GM12891 (cell line): ENCODE measurements around the gene DDIAS.

Experiments
- DNase-seq: peaks from one replicate; pipeline ENCODE4 v3.0.0; 2011; ENCODE audit warnings: low spot score; ENCODE audit not compliant: insufficient read length
- FAIRE-seq: peaks from 2 replicates; lab custom pipeline; 2011; peaks lifted over from hg19 to GRCh38; lab: Jason Lieb, UNC
- PAX5 ChIP-seq: IDR thresholded peaks from 2 replicates; pipeline ENCODE4 v1.6.1; 2011; ENCODE audit warnings: low read length, moderate library complexity, mild to moderate bottlenecking; ENCODE audit not compliant: insufficient read depth, severe bottlenecking
- POLR2A ChIP-seq: IDR thresholded peaks from 2 replicates; pipeline ENCODE4 v1.6.1; 2011; ENCODE audit warnings: low read depth, low read length, control low read depth
- POLR2AphosphoS5 ChIP-seq: IDR thresholded peaks from 2 replicates; pipeline ENCODE4 v1.6.1; 2011; ENCODE audit warnings: low read depth, low read length, control low read depth
- POU2F2 ChIP-seq: IDR thresholded peaks from 2 replicates; pipeline ENCODE4 v1.6.1; 2011; ENCODE audit warnings: low read depth, mild to moderate bottlenecking, control low read depth, low read length, moderate library complexity
- SPI1 ChIP-seq: IDR thresholded peaks from 2 replicates; pipeline ENCODE4 v1.6.1; 2011; ENCODE audit warnings: low read depth, low read length, control low read depth
- TAF1 ChIP-seq: IDR thresholded peaks from 2 replicates; pipeline ENCODE4 v1.6.1; 2011; ENCODE audit warnings: low read depth, low read length, control low read depth

The DDIAS gene

DNA sequence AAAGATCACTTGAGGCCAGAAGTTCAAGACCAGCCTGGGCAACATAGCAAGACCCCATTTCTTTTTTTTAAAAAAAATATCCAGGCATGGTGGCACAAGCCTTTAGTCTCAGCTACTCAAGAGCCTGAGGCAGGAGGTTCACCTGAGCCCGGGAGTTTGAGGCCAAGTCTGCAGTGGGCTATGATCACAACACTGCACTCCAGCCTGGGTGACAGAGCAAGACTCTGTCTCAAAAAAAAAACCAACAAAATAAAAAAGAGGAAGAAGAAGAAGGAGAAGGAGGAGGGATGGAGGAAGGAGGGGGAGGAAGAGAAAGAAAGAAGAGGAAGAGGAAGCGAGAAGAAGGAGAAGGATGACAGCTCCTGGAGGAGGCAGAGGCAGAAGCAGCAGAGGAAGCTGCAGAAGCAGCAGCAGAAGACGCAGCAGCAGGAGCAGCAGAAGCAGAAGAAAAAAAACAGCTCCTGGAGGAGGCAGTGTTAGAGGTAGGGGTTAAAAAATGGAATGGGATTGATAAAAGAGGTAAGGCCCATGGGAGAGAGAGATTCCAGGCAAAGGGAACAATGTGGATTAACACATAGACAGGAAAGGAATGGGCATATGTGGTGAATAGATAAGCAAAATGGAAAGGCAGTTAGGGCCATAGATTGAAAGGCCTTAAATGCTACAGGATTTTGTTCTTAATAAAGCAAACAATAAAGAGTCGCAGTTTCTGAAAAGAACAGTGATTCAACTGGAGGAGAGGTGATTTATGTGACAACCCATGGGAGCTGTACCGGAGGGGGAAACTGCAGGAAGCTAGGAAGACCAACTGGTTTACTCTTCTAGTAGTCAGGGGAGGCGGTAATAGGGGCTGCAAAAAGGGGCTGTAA lies 12.2 kb upstream of the DDIAS start:
- DNase-seq = no peak
- TF ChIP-seq SPI1 (peak; percentile 42), PAX5 (no peak), POLR2A (no peak)
- no peak for FAIRE-seq

DNA sequence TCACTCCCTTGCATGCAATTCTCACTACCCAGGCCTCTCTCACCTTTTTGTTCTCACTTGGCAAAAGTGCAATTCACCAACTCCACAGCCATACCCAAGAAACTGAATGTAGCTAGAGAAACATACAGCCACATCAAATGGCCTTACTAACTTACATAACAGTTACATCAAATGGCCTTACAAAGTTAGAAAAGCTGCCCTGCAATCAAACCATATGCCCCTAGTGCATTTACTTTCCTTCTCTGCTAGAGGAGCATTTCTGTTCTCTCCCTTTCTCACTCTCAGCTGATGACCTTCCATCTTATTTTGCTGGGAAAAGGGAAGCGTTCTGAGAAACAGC lies 11.6 kb upstream of the DDIAS start:
- FAIRE-seq (no peak), DNase-seq (no peak)
- TF ChIP-seq POLR2A (no peak), SPI1 (no peak), POU2F2 (no peak), PAX5 (no peak), TAF1 (no peak)

DNA sequence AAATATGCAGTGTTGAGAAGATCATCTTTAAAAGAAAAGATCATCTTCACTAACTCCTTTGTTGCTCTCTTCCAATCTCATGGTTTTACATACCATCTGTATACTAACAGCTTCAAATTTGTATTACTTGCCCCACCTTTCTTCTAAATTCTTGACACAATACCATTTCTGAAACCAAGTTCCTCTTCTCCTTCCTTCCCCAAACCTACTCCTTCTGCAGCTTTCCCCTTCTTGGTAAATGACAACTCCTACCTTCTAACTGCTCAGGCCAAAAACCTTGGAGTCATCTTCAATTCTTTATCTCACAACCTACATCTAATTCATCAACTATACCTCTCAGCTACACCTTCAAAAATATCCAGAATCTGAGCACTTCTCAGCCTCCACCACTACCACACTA lies 10.6 kb upstream of the DDIAS start:
- TF ChIP-seq PAX5 = no peak
- TF ChIP-seq POLR2A = no peak
- no peak for TF ChIP-seq SPI1
- TF ChIP-seq TAF1 = no peak
- TF ChIP-seq POU2F2 = no peak
- TF ChIP-seq POLR2AphosphoS5 = no peak
- DNase-seq (no peak), FAIRE-seq (no peak)

- FAIRE-seq = peak; percentile 74
- DNase-seq = no peak
Observed at GRCh38 chr11:82892611-82893169, 8.8 kb upstream of the DDIAS start.

DNA sequence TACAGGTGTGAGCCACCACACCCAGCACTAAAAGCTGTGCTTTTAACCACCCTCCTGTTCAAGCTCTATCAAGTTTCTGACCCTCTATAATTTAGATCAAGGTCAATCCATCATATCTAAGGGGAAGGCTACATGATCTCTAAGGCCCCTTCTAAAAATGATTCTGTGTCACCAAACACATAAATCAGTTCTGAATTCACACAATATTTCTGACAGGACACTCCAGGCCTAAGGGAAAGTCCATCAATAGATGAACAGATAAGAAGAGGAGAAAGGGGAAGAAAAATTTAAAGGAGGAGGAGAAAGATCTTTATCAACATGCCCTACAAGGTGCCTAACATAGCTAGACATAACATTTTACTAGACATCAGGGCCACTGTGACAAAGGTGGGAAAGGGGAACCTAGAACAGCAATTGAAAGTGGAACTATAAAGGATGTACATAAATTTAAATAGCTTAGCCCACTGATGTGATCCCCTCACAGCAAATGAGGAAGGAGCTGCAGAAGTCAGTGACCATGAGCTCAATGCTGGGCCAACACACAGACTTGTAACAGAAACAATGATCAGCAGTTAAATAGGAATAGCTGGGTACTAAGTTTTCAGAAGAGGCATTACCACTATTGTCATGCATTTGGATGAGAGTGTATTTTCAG lies 6.0 kb upstream of the DDIAS start:
- FAIRE-seq (no peak), DNase-seq (peak; percentile 39)
- no peak for TF ChIP-seq TAF1
- no peak for TF ChIP-seq POLR2A
- 0 out of 2 replicates have a peak, but pooled peaks have one; percentile 47 for TF ChIP-seq POU2F2
- no peak for TF ChIP-seq SPI1
- no peak for TF ChIP-seq POLR2AphosphoS5
- no peak for TF ChIP-seq PAX5

More at GRCh38 chr11:82892611-82893169, 8.8 kb upstream of the DDIAS start:
- no peak for TF ChIP-seq POLR2A
- TF ChIP-seq POU2F2 = no peak

DNA sequence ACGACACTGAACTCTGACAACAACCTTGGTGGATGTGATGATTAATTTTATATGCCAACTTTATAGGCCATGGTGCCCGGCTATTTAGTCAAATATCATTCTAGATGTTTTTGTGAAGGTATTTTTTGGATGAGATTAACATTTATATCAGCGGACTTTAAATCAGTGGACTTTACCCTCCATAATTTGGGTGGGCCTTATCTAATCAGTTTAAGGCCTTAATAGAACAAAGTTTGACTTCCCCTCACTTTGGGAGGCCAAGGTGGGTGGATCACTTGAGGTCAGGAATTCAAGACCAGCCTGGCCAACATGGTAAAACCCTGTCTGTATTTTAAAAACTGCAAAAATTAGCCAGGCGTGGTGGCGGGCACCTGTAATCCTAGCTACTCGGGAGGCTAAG lies 5.4 kb upstream of the DDIAS start:
- no peak for DNase-seq
- TF ChIP-seq SPI1 (no peak), POU2F2 (no peak), TAF1 (no peak), POLR2A (no peak), PAX5 (no peak), POLR2AphosphoS5 (no peak)
- no peak for FAIRE-seq

GRCh38 chr11:82898241-82898640 lies 3.3 kb upstream of the DDIAS start:
- no peak for FAIRE-seq
- no peak for DNase-seq
- no peak for TF ChIP-seq POU2F2
- TF ChIP-seq POLR2AphosphoS5 = no peak
- no peak for TF ChIP-seq TAF1
- TF ChIP-seq POLR2A = no peak
- TF ChIP-seq SPI1 = no peak
- no peak for TF ChIP-seq PAX5

- DNase-seq (no peak), FAIRE-seq (peak; percentile 28)
- no peak for TF ChIP-seq POLR2A
- no peak for TF ChIP-seq PAX5
- no peak for TF ChIP-seq POLR2AphosphoS5
Observed at GRCh38 chr11:82899186-82899820, 2.2 kb upstream of the DDIAS start.

- no peak for DNase-seq
- TF ChIP-seq POLR2A (no peak), PAX5 (no peak), POLR2AphosphoS5 (no peak), POU2F2 (no peak), SPI1 (no peak), TAF1 (no peak)
- no peak for FAIRE-seq
Observed at GRCh38 chr11:82899957-82900276, 1.6 kb upstream of the DDIAS start.
